NT2/D1 (cell line): ENCODE results near the gene RDH5.

Experiments used
- DNase-seq: peaks from one replicate; pipeline ENCODE4 v3.0.0-alpha.2; 2011; ENCODE audit warnings: low read depth, low spot score
- H3K27me3 ChIP-seq: 2 replicates; pipeline ENCODE4 v1.6.0; 2011; ENCODE audit warnings: mild to moderate bottlenecking; ENCODE audit not compliant: insufficient read length, insufficient read depth
- H3K36me3 ChIP-seq: 2 replicates; pipeline ENCODE4 v1.6.1; 2011; ENCODE audit warnings: mild to moderate bottlenecking, low read length, mixed read lengths; ENCODE audit not compliant: insufficient read depth, insufficient read length
- H3K4me1 ChIP-seq: 2 replicates; pipeline ENCODE4 v1.5.1; 2011; ENCODE audit not compliant: insufficient read depth, insufficient read length
- H3K4me3 ChIP-seq: 2 replicates; pipeline ENCODE4 v1.5.1; 2011; ENCODE audit warnings: low read depth; ENCODE audit not compliant: insufficient read length
- H3K9ac ChIP-seq: 2 replicates; pipeline ENCODE4 v1.6.0; 2011; ENCODE audit warnings: low read depth; ENCODE audit not compliant: insufficient read length
- H3K9me3 ChIP-seq: 2 replicates; pipeline ENCODE4 v1.5.1; 2011; ENCODE audit warnings: mild to moderate bottlenecking, low read length; ENCODE audit not compliant: insufficient read depth
- SUZ12 ChIP-seq: IDR thresholded peaks from 2 replicates; pipeline ENCODE4 v1.6.1; 2011; ENCODE audit not compliant: insufficient read length, insufficient read depth; ENCODE audit errors: extremely low read depth
- YY1 ChIP-seq: IDR thresholded peaks from 2 replicates; pipeline ENCODE4 v1.6.1; 2011; ENCODE audit not compliant: insufficient read length, insufficient read depth
- ZNF274 ChIP-seq: IDR thresholded peaks from 2 replicates; pipeline ENCODE4 v1.6.1; 2011; ENCODE audit warnings: mild to moderate bottlenecking, low read depth, low read length

The RDH5 gene

GRCh38 chr12:55720071-55720564 lies at the start of gene RDH5:
Gene RDH5, plus strand, starts transcription at chr12:55720393. Its CDS starts 792 bp downstream, at chr12:55721185.
- no peak for DNase-seq
- TF ChIP-seq YY1 (no peak), SUZ12 (no peak), ZNF274 (no peak)
- Histone ChIP-seq H3K4me1 (peaks cover 18% of the 10 kb centered on the region), H3K36me3 (peaks cover 40% of the 10 kb centered on the region), H3K9ac (peak within 1 kb of the TSS; percentile 13), H3K4me3 (no peak within 1 kb of the TSS), H3K9me3 (no peaks in the 10 kb centered on the region), H3K27me3 (no peaks in the 10 kb centered on the region)

DNA sequence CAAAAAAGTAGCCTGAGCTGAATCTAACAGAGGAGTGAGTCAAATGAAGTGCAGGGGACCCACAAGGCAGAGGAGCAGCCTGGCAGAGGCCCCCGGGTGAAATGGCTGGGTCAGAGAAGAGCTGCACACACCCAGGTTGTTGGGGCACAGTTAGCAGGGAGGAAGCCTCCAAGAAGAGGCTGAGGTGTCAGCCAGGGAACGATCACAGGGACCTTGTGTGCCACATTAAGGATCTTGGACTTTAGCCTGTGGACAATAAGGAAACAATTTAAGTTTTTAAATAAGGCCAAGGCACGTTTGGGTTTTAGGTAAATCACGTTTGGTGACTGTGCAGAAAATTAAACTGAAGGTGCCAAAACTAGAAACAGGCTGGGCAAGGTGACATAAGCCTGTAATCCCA lies 48.4 kb upstream of the RDH5 start:
- DNase-seq = no peak
- Histone ChIP-seq H3K4me3 (no peak overlapping the region), H3K9me3 (no peaks in the 10 kb centered on the region), H3K27me3 (no peaks in the 10 kb centered on the region), H3K9ac (no peak overlapping the region), H3K36me3 (no peaks in the 10 kb centered on the region), H3K4me1 (peaks cover 5% of the 10 kb centered on the region)
- TF ChIP-seq YY1 (no peak), ZNF274 (no peak), SUZ12 (no peak)

- Histone ChIP-seq H3K36me3 (no peaks in the 10 kb centered on the region), H3K9me3 (no peaks in the 10 kb centered on the region), H3K4me3 (no peak overlapping the region), H3K4me1 (peaks cover 5% of the 10 kb centered on the region), H3K9ac (no peak overlapping the region), H3K27me3 (no peaks in the 10 kb centered on the region)
- TF ChIP-seq YY1 = no peak
- no peak for DNase-seq
These were observed 46.6 kb upstream of the RDH5 start for GRCh38 chr12:55673638-55674037.

- DNase-seq = no peak
- no peak overlapping the region for H3K4me3 ChIP-seq
- H3K36me3 ChIP-seq = no peaks in the 10 kb centered on the region
- H3K27me3 ChIP-seq = no peaks in the 10 kb centered on the region
- TF ChIP-seq SUZ12 = no peak
- TF ChIP-seq ZNF274 = no peak
- no peak for TF ChIP-seq YY1
- no peaks in the 10 kb centered on the region for H3K9me3 ChIP-seq
- H3K4me1 ChIP-seq = no peaks in the 10 kb centered on the region
- no peak overlapping the region for H3K9ac ChIP-seq
These were observed 44.5 kb upstream of the RDH5 start for GRCh38 chr12:55675666-55676065.

DNA sequence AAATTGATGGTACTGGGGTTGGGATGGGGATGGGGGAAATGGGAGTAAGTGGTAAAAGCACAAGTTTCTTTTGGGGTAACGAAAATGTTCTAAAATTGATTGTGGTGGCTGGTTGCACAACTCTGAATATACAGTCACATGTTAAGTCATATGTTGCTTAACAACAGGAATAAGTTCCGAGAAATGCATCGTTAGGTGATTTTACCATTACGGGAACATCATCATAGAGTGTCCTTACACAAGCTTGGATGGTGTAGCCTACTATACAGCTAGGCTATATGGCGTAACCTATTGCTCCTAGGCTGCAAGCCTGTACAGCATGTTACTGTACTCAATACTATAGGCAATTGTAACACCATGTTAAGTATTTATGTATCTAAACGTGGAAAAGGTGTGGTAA lies 43.5 kb upstream of the RDH5 start:
- Histone ChIP-seq H3K4me1 (no peaks in the 10 kb centered on the region), H3K9me3 (no peaks in the 10 kb centered on the region), H3K4me3 (no peak overlapping the region), H3K27me3 (no peaks in the 10 kb centered on the region), H3K36me3 (no peaks in the 10 kb centered on the region), H3K9ac (no peak overlapping the region)
- TF ChIP-seq ZNF274 (no peak), YY1 (no peak), SUZ12 (no peak)
- DNase-seq = no peak

GRCh38 chr12:55679691-55680090 lies 40.5 kb upstream of the RDH5 start:
- no peaks in the 10 kb centered on the region for H3K9me3 ChIP-seq
- TF ChIP-seq ZNF274 (no peak), SUZ12 (no peak), YY1 (no peak)
- peaks cover 2% of the 10 kb centered on the region for H3K36me3 ChIP-seq
- H3K9ac ChIP-seq = no peak overlapping the region
- no peaks in the 10 kb centered on the region for H3K27me3 ChIP-seq
- H3K4me3 ChIP-seq = no peak overlapping the region
- H3K4me1 ChIP-seq = no peaks in the 10 kb centered on the region
- DNase-seq = no peak

DNA sequence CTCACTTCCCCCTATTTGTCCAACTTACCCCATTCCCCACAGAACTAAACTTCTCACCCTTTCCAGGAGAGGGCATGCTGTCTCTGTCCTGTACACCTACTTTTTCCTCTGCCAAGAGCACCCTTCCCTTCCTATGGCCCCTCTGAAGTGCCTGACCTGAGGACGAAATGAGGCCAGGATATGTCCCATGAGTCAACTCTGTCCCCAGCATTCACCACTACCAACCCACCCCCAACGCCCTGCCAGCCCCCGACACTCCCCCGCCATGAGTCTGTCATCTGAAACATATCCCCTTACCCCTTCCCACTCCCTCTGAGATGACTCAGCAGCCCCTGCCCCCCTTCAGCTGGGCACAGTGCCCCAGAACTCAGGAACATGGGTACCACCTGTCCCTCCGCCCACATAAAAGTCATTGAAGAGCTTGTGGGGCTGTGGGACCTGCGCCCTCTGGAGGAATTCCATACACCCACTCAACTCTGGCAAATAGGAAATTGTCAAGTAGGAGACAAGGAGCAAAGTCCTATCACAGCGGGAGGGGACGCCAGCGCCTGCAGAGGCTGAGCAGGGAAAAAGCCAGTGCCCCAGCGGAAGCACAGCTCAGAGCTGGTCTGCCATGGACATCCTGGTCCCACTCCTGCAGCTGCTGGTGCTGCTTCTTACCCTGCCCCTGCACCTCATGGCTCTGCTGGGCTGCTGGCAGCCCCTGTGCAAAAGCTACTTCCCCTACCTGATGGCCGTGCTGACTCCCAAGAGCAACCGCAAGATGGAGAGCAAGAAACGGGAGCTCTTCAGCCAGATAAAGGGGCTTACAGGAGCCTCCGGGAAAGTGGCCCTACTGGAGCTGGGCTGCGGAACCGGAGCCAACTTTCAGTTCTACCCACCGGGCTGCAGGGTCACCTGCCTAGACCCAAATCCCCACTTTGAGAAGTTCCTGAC lies 38.8 kb upstream of the RDH5 start:
- Histone ChIP-seq H3K9ac (peak overlapping the region; percentile 69), H3K4me3 (peak overlapping the region; percentile 50)
- DNase-seq = peak; percentile 58

More for the DNA sequence above, 38.8 kb upstream of the RDH5 start:
- TF ChIP-seq SUZ12 (no peak), ZNF274 (no peak), YY1 (no peak)
- Histone ChIP-seq H3K36me3 (peaks cover 19% of the 10 kb centered on the region), H3K4me1 (no peaks in the 10 kb centered on the region), H3K9me3 (no peaks in the 10 kb centered on the region), H3K27me3 (no peaks in the 10 kb centered on the region)
